ENCODE data around the gene RGS12.
"Not testable (repeated sequence)": the region's sequence is repeated elsewhere in the genome, so short reads cannot be mapped to it uniquely, and the experiment has no call there.

Gene RGS12

DNA sequence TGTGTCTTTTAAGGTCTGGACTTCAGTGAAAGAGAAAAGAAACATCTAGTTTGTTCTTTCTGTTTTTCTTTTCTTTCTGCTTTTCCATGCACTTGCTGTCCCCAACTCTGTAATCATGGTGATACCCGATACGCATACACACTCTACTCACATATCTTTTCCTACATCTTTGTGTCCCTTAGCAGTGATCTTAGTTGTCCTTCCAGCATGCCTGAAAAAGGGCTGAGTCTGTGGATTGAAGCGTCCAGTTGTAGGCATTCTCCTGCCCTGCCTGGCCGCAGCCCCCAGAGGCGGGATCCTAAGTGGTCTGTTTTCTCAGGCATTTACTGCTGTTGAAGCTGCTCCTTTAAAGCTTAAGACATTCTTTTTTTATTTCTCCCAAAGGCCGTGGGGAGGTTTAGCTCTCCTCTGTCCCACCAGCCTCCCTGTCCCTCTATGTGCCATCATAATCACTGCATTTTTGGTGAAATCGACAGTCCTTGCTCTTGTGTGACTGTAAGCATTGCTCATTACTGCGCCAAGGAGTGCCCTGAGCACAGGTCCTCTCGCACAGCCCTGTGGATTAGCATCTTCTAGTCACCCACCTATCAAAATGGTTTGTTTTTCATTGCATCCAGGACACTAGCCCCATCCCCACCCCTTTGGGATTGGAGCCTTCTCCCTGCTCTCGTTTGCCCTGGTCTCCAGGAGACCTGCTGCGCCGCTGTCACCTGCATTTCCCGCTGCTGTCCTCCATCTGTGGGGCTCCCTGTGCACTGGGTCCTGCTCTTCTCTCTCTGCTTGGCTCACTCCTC lies 4.4 kb downstream of the RGS12 start:
- no peak for DNase-seq (ENCODE audit: low read depth in 2 of 2)

DNA sequence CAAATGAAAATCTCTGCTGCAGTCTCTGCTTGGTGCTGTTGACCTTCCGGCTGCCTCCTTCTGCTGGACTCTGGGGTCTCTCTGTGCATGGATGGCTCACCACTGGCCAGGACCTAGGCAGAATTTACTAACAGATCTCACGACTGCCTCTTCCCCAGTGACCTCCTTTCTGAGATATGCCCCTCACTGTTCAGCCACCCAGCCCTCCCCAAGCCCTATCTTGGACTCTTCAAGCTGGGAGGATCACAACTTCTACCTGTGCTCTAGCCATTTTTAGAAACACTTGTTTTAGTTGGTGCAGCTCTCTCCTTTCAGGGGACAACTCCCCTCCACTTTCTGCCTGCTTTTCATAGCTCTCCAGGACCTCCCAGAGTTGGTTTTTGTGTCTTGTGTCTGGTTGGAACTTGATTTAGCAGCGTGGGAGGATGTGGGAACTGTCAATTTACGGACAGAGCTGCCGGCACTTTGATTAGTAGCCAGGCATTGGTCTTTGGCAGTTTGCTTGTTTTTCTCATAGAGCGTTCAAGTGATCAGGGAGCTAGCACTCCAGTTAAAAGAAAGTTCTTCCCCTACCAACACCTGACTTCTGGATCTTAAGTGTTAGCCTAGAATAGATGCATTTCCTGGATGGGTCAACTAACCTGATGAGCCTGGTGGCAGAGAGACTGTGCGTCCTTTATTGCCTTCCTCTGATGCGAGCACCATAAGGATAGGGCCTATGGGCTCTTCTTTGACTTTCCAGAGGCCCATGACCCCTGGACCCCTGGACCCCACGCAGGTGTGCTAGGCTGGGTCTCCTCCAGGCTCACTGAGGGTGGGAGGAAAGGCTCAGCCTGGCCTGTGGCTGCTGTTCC lies 6.5 kb downstream of the RGS12 start:
- DNase-seq (ENCODE audit: low read depth in 2 of 2) = no peak

DNA sequence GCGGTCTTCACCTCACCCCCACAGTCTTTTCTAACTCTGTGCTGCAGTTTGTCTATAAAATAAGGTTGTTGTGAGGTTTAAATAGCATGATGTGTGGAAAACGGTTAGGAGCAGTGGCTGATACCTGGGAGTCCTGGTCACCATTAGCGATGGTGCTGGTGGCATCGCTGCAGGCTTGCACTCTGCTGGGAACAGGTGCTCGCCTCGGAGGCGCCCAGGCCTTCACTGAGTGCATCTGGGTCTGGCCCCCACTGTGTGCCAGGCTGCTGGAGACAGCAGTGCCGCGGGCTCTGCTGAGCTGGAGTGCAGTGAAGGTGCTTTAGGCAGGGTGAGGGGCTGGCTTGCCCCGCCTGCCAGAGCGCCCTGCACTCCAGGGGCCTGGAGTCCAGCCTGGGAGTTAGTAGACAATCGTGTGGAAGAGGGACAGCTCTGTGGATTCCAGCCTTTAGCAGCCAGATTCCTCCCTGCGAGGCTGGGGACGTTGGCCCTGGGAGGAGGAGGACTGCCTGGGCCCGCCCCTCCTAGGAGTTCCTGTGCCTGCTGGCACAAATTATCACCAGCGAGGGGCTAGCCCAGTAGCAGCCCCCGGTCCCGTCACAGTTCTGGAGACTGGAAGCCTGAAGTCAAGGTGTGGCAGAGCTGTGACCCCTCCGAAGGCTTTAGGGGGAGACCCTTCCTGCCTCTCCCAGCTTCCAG lies 7.3 kb downstream of the RGS12 start:
- DNase-seq (ENCODE audit: low read depth in 2 of 2) = no peak

DNA sequence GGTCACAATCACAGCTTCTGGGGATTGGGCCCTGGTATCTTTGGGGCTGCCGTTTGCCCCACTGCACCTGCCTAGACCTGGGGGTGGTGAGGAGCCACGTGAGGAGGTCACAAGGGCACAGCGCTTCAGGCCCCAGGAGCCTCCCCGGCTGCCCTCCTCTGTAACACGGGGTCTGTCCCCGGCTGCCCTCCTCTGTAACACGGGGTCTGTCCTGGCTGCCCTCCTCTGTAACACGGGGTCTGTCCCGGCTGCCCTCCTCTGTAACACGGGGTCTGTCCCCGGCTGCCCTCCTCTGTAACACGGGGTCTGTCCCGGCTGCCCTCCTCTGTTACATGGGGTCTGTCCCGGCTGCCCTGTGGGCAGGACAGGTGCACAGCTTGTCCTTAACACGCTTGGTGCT lies 8.1 kb downstream of the RGS12 start:
- not testable (repeated sequence) for DNase-seq (ENCODE audit: low read depth in 2 of 2)

DNA sequence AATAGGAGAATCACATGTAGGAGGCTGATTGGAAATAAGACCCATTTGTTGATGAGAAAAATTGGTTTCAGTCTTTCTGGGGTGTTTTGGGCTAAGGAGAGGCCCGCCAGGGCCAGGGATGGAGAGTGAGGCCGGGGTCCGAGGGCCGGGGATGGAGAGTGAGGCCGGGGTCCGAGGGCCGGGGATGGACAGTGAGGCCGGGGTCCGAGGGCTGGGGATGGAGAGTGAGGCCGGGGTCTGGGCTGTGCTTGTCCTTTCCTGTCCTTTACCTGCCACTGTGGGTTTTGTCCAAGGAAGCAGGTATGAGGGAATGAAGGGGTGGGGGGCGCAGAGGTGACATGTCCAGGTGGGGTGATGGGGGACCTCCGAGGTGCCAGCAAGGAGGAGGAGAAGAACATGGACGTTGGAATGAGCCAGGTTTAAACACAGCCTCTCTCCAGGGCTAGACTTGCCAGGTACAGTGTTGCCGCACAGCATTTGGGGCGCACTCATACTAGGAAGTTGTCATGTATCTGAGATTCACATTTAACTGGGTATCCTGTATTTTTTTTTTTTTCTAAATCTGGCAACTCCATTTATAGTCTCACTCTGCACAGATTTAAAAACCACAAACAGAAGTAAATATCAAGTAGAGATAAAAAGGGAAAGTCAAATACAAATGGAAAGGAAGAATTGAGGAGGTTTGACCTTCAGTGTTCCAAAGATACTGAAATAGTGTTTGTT lies 8.8 kb downstream of the RGS12 start:
- no peak for DNase-seq (ENCODE audit: low read depth in 2 of 2)

DNA sequence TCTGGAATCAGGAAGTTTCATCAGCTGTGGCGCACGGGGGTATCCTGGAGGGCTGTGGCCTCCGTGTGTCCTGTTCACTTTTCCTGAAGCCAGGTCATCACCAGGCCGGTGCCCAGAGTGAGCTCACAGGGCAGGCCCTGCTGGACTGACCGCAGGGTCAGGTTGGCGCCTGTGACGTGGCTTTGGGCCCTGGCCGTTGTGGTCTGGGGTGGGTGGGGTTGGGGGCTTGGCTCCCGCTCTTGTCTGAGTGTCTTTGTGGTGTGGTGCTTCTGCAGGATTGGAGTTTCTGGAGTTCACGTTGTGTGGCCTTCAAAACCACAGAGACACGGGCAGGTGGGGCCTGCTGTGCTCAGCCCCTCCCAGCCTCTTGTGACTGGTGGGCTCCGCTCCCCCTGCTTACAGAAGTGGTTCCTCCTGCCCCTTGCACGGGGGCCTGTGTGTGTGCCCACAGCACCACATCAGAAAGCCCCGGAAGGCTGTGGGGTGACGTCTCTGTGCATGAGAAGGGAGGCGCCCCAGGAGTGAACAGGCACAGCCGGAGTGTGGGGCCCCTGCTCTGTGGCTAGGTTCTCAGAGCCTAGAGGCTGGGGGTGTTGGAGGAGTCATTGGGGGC lies 9.5 kb downstream of the RGS12 start:
- peak; percentile 58 to 68 for DNase-seq (ENCODE audit: low read depth in 2 of 2)

DNA sequence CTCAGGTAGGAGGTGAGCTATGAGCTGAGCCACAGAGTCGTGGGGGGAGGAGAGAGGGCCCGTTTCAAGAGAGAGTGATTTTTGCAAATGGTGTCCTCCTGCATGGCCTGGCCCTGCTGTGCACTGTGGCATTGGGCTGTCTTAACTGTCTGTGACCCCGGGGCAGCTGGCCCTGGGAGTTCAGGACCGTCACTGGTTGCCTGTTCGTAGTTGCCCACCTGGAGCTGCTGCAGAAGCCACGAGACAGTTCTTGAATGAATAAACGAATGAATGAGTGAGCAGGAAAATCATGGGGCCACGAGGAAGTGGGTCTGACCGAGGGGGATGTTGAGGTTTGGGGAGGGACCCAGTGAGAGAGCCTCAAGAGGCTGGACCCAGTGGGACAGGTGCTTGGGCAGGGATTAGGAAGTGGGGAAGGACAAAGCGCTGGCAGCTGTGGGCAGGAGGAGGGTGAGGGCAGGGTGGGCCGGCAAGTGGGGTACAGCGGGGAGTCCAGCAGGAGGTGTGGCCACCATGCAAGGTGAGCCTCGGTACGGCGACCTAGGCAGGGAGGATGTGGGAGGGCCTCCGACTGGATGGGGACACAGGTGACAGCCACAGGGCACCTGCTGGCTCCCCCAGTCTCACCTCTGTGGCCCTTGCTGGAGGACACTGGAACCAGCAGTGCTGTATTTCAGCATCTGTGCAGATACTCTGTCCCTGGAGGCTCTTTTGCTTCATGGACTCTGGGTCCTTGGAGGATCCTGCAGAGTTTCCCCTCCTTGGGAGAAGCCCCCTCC lies 10.2 kb downstream of the RGS12 start:
- DNase-seq (ENCODE audit: low read depth in 2 of 2) = no peak

DNA sequence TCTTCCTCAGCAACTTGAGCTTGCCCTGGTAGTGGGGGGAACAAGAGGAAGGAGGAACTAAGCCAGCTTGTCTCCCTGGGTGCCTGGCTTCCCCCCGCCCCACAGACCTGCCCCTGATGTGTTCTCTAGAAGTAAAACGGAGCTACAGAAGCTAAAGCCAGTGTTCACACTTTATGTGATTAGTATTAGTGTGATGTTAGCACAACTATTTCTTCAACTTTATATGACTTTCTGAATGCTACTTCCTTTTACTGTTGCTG lies 10.7 kb downstream of the RGS12 start:
- DNase-seq (ENCODE audit: low read depth in 2 of 2) = no peak

DNA sequence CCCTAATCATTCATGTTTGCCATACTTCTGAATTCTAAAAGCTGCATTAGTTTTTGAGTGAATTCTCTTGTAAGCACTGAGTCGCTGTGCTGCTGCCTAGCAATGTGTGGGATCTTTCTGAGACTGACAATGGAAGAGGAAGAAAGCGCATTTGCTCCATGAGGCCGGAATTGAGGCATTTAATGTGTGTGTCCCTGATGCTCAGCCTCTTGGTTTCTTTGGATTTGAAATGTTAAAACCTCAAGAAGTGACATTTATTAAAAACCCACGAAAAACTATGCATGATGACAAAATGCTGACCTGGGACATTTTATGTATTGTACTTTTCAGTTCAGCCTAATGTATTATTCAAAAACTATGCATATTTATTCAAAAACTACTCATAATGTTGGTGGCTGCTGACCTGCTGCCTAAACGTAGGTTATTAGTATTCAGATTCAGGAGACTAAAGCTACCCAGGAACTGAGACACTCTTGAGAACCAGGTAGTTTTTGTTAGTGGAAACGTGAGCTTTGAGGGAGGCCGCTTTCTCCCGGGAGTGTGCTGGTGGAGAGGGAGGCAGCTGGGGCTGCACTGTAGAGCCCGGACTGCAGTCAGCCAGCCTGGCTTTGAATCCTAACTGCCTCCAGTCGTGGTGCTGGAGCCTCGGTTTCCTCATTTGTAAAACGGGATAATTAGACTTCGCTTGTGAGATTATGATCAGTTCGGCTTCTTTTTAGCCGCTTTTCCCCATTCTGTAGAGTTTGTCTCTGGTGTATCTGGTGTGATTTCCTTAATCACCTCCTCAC lies 11.3 kb downstream of the RGS12 start:
- no peak for DNase-seq (ENCODE audit: low read depth in 2 of 2)

DNA sequence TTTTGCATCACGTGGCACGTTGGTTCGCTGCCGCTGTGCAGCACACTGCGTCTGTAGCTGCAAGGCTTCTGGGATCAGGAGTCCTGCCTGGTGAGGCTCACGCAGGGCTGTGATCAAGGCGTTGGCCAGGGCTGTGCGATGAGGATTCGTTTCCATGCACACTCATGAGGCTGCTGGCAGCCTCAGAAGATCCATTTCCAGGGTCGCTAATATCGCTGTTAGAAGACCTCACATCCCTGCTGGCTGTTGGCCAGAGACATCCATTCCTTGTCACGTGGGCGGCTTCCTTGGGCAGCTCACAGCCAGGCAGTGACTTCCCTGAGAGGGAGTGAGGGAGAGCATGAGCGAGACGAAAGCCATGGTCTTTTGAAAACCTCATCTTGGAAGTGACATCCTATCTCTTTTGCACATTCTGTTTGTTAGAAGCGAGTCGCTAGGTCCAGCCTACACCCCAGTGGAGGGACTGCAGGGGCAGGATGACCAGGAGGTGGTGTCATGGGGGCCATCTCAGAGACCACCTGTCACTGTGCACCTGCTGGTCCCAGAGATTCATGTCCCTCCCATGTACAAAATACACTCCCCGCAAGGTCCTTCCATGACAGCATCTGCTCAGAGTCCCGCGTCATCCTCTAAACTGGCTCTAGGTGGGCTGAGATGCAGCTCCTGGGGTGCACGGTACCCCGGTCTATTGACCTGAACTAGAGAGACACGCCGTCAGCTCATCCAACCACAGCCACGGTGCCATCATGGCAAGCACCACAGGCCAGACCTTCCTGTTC lies 12.2 kb downstream of the RGS12 start:
- no peak for DNase-seq (ENCODE audit: low read depth in 2 of 2)

DNA sequence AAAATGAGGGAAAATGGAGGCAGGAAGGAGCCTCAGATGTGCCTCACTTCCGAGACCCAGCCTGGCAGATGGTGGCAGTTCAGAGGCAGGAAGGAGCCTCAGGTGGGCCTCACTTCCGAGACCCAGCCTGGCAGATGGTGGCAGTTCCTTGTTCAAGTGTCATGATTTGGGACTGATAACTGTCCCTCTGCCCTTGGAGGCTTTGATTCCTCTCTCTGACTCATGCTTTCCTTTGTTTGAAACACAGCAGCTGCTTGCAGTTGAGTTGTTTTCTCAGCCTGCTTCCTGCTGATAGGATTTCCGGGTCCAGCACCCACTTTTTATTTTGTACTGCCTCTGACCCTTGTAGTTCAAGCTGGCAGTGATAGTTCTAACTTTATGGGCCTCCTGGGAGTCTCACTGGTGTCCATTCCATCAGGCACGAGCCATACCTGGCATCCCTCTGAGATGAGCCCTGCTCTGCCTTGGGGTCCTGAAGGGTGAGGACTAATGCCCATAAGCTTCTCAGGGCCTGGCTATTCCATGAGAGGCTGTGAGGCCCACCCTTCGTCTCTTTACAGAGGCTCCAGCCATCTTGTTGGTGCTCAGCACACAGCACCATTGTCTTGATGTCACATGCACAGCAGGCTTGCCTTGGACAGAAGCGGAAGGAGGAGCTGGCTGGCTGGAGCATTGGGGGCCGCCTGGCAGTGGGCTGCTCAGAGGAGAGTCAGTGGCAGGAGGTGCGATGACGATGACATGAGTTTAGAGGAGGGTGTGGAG lies 13.0 kb downstream of the RGS12 start:
- no peak for DNase-seq (ENCODE audit: low read depth in 2 of 2)

DNA sequence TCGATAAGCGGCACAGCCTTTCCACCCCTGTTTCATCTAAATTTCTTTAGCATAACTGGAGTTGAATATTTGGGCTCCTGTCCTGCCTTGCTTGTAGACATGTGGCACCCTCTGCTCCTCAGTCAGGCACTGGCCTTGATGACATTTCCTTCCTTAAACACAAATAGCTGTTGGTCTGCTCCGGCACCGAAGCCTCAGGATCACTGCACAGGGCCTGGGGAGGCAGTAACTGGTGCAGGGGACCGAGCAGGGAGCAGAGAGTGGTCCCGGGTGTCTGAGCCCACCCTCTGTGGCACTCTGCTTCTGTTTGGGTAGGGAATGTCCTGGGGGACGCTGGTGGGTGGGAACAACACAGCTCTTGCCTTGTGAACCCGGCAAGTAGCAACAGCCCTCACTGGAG lies 13.6 kb downstream of the RGS12 start:
- no peak for DNase-seq (ENCODE audit: low read depth in 2 of 2)

DNA sequence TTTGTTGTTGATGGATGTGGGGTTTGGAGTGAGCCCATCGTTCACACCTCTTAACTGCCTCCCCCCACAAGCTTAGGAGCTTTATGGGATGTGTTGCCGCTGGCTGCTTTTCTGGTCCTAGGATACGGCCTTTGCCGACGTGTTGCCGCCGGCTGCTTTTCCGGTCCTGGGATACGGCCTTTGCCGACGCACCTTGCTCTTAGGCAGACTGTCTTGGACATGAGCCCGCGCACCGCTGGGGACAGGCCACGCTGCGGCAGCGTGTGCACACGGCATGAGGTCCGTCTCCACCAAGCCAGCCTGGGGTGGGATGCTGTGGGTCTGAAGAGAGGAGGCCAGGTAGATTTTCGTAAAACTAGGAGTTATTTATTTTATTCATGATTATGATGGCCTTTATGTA lies 14.2 kb downstream of the RGS12 start:
- no peak for DNase-seq (ENCODE audit: low read depth in 2 of 2)

DNA sequence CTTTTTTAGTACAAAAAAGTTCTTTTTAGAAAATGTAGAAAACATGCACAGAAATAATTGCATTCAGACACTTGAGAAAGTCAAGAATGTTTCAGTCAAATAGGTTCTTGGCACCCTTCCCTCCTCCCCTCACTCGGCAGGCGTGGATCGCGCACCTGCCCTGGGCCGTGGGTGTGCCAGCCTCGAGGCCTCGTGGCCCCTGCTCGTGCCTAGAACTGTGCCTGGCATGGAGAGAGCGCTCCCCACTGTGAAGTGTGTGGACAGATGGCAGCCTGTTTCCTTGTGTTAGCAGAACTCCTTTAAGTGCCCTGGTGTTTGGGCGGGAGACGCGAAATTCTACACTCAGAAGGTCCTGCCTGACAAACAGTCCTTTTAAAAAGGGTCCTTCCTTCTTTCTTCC lies 14.7 kb downstream of the RGS12 start:
- DNase-seq (ENCODE audit: low read depth in 2 of 2) = no peak

DNA sequence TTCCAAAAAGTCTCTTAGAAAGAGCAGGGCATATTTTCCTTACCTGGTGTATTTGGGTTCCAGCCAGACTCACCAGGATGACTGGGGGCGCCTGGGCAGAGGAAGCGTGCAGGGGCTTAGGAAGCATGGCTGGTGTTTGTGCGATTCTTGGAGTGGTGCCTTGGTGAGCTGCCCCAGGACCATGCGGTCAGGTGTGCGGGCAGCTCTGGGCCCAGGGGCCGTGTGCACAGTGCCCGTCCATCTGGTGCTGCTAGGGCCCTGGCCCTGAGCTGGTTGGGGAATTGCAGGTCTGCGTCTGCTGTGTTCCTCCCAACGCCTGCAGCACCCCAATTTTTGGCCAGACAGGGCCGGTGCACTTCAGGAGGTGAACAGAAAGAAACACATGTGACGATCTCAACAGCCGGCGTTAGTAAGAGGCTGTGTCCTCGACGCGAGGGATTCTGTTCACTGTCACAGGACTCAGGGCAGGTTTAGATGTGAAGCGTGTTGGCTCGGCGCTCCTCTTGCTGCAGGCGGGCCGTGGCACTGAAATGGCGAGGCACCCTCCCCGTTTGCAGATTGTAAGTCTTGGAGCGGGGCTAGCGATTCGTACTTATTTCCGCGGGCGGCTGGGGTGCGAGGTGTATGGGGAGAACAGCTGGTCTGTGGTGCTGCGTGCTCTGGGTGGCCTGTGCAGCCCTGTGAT lies 15.2 kb downstream of the RGS12 start:
- no peak for DNase-seq (ENCODE audit: low read depth in 2 of 2)

DNA sequence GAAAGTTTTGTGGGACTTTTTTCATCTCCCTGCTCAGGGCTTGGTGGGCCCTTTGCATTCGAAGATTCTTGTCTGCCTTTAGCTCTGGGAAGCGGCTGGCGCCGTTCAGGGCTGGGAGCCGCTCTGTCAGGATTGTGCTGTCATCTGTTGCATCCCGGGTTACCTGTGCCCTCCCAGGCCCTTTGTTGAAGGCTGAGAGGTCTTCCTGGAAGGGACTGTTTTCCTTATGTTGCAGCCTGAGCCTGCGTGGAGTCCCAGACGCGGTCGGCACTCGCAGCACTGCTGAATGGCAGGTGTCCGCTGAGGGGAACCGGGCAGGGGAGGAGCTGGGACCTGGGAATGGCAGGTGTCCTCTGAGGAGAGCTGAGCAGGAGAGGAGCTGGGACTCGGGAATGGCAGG lies 15.9 kb downstream of the RGS12 start:
- DNase-seq (ENCODE audit: low read depth in 2 of 2) = no peak

DNA sequence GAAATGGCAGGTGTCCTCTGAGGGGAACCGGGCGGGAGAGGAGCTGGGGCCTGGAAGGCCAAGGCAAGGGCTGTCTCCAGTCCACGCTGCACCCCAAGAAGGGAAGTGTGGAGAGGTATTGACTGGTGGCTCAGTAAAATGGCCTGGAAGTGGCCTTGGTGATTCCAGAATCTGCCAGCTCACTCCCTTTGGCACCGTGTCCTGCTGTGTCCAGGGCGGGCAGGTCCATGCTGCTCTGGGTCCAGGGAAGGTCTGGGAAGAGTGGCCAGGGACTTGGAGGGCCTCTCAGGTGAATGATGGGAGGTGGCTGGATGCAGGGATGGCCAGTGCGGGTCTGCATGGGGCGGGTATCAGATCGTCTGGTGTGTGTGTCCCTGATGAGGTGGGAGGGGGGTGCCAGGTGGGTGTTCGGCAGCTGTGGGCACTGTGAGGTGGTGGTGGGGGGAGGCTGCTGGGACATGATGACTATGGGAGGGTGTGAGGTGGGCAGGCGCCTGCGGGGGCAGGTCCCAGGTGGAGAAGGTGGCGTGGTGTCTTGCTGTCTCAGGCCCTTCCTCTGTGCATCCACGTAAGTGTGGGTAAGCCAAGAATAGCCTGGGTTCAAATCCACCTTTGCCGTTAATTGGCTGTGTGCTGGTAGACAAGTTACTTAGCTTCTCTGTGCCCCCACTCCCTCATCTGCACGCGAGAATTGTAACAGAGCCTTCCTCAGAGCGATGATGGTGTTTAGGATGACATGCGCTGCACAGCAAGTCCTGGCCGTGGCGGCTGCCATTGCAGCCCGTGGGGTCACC lies 17.7 kb downstream of the RGS12 start:
- no peak for DNase-seq (ENCODE audit: low read depth in 2 of 2)
